Liver (tissue), 3 donors: ENCODE measurements around the gene AHI1.

ENCODE experiments used
- ATF3 ChIP-seq: IDR thresholded peaks from 2 replicates; pipeline ENCODE4 v1.6.1; 2016; ENCODE audit warnings: antibody characterized with exemption
- CTCF ChIP-seq: fragments of 150-350 bp; IDR thresholded peaks from 2 replicates; pipeline ENCODE4 v1.5.1; 2017; ENCODE audit warnings: improper control_type of control experiment, low read depth, low read length; ENCODE audit not compliant: missing input control
- FOXA1 ChIP-seq: IDR thresholded peaks from 2 replicates; pipeline ENCODE4 v1.6.1; 2016; ENCODE audit warnings: antibody characterized with exemption
- GABPA ChIP-seq, 2 donors: IDR thresholded peaks in 1 of 2; conservative IDR thresholded peaks in 1 of 2; 2 replicates each; pipeline ENCODE4 v1.6.1; 2016; ENCODE audit warnings: antibody characterized with exemption in 2 of 2, mild to moderate bottlenecking in 1 of 2, moderate library complexity in 1 of 2
- HNF4G ChIP-seq: IDR thresholded peaks from 2 replicates; pipeline ENCODE4 v1.6.1; 2016; ENCODE audit warnings: antibody characterized with exemption
- JUND ChIP-seq, 2 donors: IDR thresholded peaks; 2 replicates each; pipeline ENCODE4 v1.6.1; 2016; ENCODE audit warnings: antibody characterized with exemption in 2 of 2
- RAD21 ChIP-seq, 2 donors: IDR thresholded peaks; 2 replicates each; pipeline ENCODE4 v1.6.1; 2016; ENCODE audit warnings: antibody characterized with exemption in 2 of 2, mild to moderate bottlenecking in 2 of 2
- REST ChIP-seq: IDR thresholded peaks from 2 replicates; pipeline ENCODE4 v1.6.1; 2016; ENCODE audit warnings: antibody characterized with exemption, mild to moderate bottlenecking
- RXRA ChIP-seq, 2 donors: IDR thresholded peaks; 2 replicates each; pipeline ENCODE4 v1.6.1; 2017 to 2018; ENCODE audit warnings: antibody characterized with exemption in 2 of 2, mild to moderate bottlenecking in 1 of 2
- TAF1 ChIP-seq: conservative IDR thresholded peaks from 2 replicates; pipeline ENCODE4 v1.6.1; 2016; ENCODE audit warnings: antibody characterized with exemption, mild to moderate bottlenecking
- YY1 ChIP-seq: IDR thresholded peaks from 2 replicates; pipeline ENCODE4 v1.6.1; 2016; ENCODE audit warnings: antibody characterized with exemption, mild to moderate bottlenecking
- TF ChIP-seq, protein P1 (sequence below): IDR thresholded peaks from 2 replicates; pipeline ENCODE4 v1.6.1; 2016; ENCODE audit warnings: antibody characterized with exemption
- donor health status: healthy.
- donor health status: healthy.

- TF ChIP-seq, protein P1, sequence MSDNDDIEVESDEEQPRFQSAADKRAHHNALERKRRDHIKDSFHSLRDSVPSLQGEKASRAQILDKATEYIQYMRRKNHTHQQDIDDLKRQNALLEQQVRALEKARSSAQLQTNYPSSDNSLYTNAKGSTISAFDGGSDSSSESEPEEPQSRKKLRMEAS: no peak
- no peak for TF ChIP-seq CTCF
- TF ChIP-seq ATF3: no peak
- no peak for TF ChIP-seq FOXA1
- TF ChIP-seq TAF1: no peak
- no peak for TF ChIP-seq YY1
- no peak for TF ChIP-seq REST
- TF ChIP-seq GABPA (IDR thresholded peaks at IDR 0.05 in 1 of 2, conservative IDR thresholded peaks at IDR 0.05 in 1 of 2): no peak
- TF ChIP-seq HNF4G: no peak
- TF ChIP-seq RAD21 (IDR thresholded peaks at IDR 0.05): no peak
- TF ChIP-seq JUND (IDR thresholded peaks at IDR 0.05): no peak
- no peak for TF ChIP-seq RXRA (IDR thresholded peaks at IDR 0.05)
Measured at GRCh38 chr6:135449246-135449645, 48.3 kb downstream of the AHI1 start.
